Measurements from ENCODE around the gene WWC2.

DNA sequence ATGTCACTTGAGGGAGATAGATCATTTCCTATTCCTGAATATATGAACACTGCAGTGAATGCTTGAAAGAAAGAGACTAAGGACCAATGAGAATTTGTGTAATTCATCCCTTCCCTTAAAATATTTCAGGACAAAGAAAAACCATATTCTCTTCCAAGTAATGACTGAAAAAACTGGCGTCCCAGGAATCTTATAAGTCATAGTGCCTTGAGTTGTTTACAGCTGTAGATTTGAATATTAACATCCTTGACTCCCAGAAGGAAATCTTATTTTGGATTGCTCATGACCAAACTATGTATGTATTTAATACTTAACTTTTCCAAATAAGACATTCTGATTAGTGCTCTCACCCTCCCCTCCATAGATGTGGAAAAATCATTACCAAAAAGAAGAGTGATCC, 165.6 kb downstream of the WWC2 start:
- TF ChIP-seq POLR2AphosphoS5 (IDR thresholded peaks at IDR 0.05; ENCODE audit: borderline replicate concordance, low read depth, low read length), result no peak
- TF ChIP-seq EZH2 (IDR thresholded peaks at IDR 0.05), result no peak
- TF ChIP-seq FOXP2 (optimal IDR thresholded peaks at IDR 0.05; ENCODE audit: control extremely low read depth, extremely low read length, insufficient read depth), result no peak
